ENCODE measurements around the gene GPC6.

GRCh38 chr13:93226623-93227279 is at the start of gene GPC6:
- TF ChIP-seq CTCF (IDR thresholded peaks at IDR 0.05; ENCODE audit: low read length) (no peak), EZH2 (IDR thresholded peaks at IDR 0.05; ENCODE audit: borderline replicate concordance, low read length) (no peak)

All from OCI-LY1 (cell line).